COR-L47 (cell line): ENCODE measurements around the gene PMFBP1.
"Not testable (repeated sequence)": the region's sequence is repeated elsewhere in the genome, so short reads cannot be mapped to it uniquely, and the experiment has no call there.

ENCODE experiments used
- DNase-seq: peaks from one replicate; lab custom pipeline; 2025; lab: John Stamatoyannopoulos, UW

The PMFBP1 gene

GRCh38 chr16:72107371-72107770, 64.6 kb downstream of the PMFBP1 start:
- no peak for DNase-seq

DNA sequence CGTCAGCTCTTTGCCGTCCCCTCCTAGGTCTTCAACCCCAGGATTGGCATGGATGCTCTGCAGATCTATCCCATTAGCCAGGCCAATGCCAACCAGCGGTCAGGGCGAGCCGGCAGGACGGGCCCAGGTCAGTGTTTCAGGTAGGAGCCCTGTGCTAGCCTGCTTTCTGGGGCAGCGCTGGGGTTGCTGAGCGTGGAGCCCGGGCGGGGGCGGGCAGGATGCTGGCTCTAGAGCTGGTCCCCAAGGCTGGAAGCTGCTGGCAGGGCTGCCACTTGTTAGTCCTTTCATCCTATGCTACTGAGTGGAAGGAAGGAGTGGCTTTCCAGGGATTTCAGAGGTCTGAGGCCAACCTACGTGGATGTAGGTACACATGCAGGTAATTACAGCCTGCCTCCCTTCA, 66.0 kb downstream of the PMFBP1 start:
- no peak for DNase-seq

- no peak for DNase-seq
Measured at GRCh38 chr16:72104905-72105304, 67.0 kb downstream of the PMFBP1 start.

- no peak for DNase-seq
Measured at GRCh38 chr16:72101195-72101594, 70.8 kb downstream of the PMFBP1 start.

DNA sequence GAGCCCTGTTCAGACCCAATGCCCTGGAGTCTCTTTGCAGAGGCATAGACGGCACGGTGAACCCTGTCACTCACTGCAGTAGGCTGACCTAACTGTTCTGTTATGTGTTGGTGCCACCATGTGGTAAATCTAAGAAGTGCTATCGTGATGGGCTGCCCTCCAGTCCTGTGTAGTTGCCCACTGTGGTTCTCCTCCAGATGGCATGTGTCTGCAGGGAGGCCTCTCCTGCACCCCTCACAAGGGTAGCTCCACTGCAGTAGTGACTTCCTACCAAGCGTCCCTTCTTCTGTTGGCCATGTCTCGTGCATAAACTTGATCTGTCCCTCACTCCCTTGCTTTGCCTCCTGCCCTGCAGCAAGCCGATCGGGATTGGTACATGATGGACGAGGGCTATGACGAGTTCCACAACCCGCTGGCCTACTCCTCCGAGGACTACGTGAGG, 72.6 kb downstream of the PMFBP1 start:
- peak; percentile 2 for DNase-seq

DNA sequence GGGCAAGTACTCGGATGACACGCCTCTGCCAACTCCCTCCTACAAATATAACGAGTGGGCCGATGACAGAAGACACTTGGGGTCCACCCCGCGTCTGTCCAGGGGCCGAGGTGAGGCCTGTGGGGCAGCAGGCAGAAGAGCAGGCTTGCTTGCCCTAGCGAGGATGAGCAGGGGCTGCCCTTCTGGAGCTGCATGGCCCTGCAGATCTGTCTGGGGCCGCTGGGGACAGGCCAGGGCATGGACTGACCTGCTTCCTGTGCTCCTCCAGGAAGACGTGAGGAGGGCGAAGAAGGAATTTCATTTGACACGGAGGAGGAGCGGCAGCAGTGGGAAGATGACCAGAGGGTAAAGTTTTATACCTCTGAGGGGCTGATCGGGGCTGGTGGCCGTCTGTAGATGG, 73.0 kb downstream of the PMFBP1 start:
- DNase-seq, result no peak

- DNase-seq, result no peak
Measured at GRCh38 chr16:72094266-72094610, 77.7 kb downstream of the PMFBP1 start.

DNA sequence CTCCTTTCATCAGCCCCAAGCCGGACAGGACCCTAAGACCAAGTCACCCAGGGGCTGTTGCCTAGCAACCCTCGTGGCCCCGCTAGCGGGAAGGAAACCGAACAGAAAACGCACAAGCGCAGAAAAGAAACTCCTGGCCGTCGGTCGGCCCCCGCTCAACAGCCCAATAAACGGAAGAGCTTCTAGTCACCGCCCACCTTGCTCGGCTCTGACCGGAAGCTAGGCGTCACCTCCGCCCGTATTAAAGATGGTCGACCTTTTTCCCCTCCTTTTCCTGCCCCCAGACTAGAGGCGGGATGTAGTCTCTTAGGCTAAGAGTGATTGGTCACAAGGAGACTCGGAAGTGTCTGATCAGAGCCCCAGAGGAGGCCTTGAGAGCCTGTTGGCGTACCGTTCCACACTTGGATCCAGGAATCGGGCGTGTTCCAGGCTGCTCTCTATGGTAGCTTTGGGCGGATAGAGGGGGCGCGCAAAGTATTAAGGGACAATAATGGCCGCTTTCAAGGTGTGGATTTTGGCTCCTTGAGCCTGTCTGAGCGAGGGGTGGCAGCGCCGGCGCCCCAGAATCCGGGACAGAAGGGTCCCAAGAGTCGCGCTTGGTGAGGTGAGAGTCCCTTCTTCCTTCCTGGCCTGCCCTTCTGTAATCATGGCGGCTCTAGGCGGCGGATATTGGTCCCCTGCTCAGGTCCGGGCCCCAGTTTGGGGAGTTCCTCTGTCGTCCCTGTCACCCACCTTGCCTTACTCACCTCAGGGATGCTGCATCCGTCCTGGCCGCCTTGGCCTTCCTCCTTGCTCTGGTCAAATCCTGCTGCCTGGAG, 78.3 kb downstream of the PMFBP1 start, which contains the start of the genes DHX38 and TXNL4B:
DHX38 (plus strand) TSS at position 400 of the 818 bp plus-strand sequence. CDS start 2,311 bp downstream, outside the sequence.
TXNL4B (minus strand) TSS at position 173 of the 818 bp plus-strand sequence. CDS start 2,871 bp downstream, outside the sequence.
- peak; percentile 98 for DNase-seq

DNA sequence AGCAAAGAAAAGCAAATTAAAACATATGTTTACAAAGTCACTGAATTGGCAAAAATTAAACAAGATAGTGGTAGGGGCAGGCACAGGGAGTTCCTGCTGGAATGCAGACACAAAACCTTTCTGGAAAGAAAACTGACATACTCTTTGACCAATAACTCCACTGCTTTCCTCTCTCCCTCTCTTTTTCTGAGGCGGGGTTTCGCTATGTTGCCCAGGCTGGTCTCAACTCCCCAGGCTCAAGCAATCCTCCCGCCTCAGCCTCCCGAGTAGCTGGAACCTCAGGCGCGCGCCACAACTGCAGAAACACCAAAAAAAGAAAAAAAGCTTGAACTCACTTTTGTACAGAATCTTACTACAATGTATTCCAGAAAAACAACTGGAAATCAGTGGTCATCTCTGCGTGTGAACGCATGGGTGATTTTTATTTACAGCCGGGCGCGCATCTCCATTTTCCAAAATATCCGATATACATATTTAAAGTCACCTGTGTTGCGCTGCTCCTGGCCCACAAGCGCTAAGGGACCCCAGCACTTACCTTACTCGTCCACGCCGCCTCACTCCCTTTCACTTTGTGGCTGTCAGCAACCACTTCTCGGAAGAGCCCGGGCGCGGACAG, 79.0 kb downstream of the PMFBP1 start:
- no peak for DNase-seq

- no peak for DNase-seq
Measured at GRCh38 chr16:72091217-72091616, 80.7 kb downstream of the PMFBP1 start.

DNA sequence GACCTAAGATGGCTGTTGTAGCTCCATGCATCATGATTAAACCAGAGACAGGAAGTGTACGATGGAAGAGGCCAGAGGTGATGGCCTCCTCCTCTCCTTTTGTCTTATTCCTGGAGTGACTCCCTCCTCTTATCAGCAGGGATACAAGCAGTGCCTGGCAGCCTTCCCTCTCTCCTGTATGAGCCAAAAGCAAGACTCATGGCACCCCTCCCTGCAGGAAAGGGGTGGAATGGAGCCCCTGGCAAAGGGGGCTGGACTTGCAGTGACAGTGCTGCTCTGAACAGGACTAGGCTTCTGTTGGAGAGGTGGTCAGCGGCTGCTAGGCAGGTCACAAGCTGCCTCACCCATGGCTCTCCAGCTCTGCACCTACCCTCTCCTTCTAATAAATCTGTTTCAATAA, 87.0 kb downstream of the PMFBP1 start:
- DNase-seq, result no peak

- no peak for DNase-seq
Measured at GRCh38 chr16:72084445-72084844, 87.5 kb downstream of the PMFBP1 start.

- DNase-seq, result no peak
Measured at GRCh38 chr16:72083778-72084404, 88.1 kb downstream of the PMFBP1 start.

- DNase-seq, result not testable (repeated sequence)
Measured at GRCh38 chr16:72076991-72077706, 94.8 kb downstream of the PMFBP1 start.

DNA sequence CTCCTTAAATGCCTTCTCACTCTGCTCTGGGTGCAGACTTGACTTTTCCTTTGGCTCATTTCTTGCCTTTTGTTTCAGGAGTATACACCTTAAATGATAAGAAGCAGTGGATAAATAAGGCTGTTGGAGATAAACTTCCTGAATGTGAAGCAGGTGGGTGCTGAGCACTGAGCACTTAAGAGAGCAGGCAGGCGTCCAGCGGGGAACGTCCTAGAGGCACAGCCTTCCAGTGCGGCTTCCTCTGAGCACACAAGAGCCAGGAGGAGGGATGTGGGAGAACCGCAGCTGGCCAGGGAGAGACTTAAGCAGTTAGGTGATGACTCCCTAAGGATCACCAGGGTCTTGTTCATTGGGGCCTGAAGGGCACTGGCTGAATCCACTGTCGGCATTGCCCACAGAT, 96.9 kb downstream of the PMFBP1 start:
- not testable (repeated sequence) for DNase-seq

DNA sequence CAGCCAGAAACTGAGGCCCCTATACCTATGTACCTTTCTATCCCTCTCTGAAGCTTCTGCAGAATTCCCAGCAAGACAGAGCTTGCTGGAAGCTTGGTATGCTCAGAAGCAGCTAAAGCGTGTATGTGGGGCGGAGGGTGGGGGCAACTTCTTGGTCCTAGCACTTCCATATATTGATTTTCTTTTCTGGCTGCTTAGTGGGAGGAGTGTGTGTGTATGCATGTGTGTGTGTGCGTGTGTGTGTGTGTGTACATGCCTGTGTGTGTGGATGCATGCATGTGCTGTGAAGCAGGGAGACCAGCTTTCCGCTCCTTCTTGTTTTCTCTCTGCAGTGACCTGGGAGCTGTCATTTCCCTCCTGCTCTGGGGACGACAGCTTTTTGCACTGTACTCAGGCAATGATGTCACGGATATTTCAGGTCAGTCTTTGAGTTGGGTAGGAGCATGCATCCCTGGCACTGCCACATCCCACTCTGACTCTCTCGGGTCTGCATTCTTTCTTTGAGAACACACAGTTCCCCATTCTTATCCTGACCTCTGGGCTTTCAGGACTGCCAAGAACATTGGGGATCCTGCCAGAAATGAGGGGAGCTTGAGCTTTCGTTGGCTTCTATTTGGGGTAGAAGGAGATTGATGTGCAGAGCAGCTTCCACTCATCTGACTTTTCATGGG, 98.3 kb downstream of the PMFBP1 start:
- no peak for DNase-seq

- no peak for DNase-seq
Measured at GRCh38 chr16:72072514-72073342, 99.2 kb downstream of the PMFBP1 start.
